GM12892 (cell line): Measurements from ENCODE around the gene COL23A1.

Experiments used
- POLR2A ChIP-seq: IDR thresholded peaks from 2 replicates; pipeline ENCODE4 v1.6.1; 2011; ENCODE audit warnings: low read depth, low read length, control low read depth
- POLR2AphosphoS5 ChIP-seq: IDR thresholded peaks from 2 replicates; pipeline ENCODE4 v1.6.1; 2011; ENCODE audit warnings: low read depth, low read length, control low read depth

DNA sequence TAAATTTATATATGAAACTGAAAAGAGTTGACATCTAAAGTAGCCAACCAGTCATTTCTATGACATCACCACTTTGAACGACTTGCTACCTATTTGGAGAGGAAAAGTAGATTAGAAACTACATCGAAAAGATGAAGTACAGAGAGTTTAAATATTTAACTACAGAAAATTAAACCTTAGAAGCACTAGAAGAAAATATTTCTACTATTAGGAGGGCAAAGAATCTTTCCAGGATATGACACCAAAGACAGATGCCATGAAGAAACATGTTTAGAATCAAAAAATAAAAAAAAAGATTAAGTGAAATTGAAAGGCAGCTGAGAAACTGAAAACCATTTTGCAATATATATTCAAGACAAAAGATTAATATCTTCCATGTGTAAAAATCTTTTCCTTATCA is 144.7 kb downstream of the COL23A1 start:
- TF ChIP-seq POLR2AphosphoS5, result no peak
- TF ChIP-seq POLR2A, result no peak
